SK-N-SH (cell line): Measurements from ENCODE around the gene PDIA4. TPM values are rescaled to one million over a fixed set of nuclear protein-coding genes. Genes with fewer than 3 reads are reported as not detected.

Experiments used
- CTCF ChIA-PET: fragments of 300-600, 350-600 bp; formaldehyde crosslinking; extraction: SDS; loops from one replicate; lab custom pipeline; 2021; lab: Yijun Ruan, JAX
- POLR2A ChIA-PET: fragments of 350-600 bp; sonication (Branson Sonifier 250); formaldehyde crosslinking; extraction: SDS; loops from one replicate; lab custom pipeline; 2020; ENCODE audit warnings: antibody characterized with exemption, inconsistent platforms; lab: Yijun Ruan, JAX
- DNase-seq: peaks from one replicate; pipeline ENCODE4 v3.0.0; 2012
- H2AFZ ChIP-seq: fragments of 200-600 bp; sonication (generic); 2 replicates; pipeline ENCODE4 v1.8.1; 2016; ENCODE audit warnings: antibody characterized with exemption, mild to moderate bottlenecking, low read depth
- H3F3A ChIP-seq: fragments of 200-600 bp; sonication (generic); replicated peaks from 2 replicates; pipeline ENCODE3; 2016; ENCODE audit warnings: antibody characterized with exemption, mild to moderate bottlenecking; ENCODE audit not compliant: insufficient read depth
- H3K27ac ChIP-seq, 2 experiments: fragments of 200-500 bp in 1 of 2; fragments of 200-600 bp in 1 of 2; sonication (Bioruptor generic) in 1 of 2; sonication (generic), shearing (Covaris generic) in 1 of 2; 2 replicates each; pipeline versions ENCODE4 v1.5.1 to v1.6.1; 2014 to 2016; ENCODE audit warnings: low read depth in 2 of 2, inconsistent platforms in 1 of 2, low read length in 1 of 2, mild to moderate bottlenecking in 1 of 2, mixed read lengths in 1 of 2
- H3K27me3 ChIP-seq: fragments of 200-600 bp; sonication (generic), shearing (Covaris generic); 2 replicates; pipeline ENCODE4 v1.6.1; 2016; ENCODE audit warnings: mixed run types; ENCODE audit not compliant: insufficient read depth
- H3K36me3 ChIP-seq, 2 experiments: fragments of 200-500 bp in 1 of 2; fragments of 200-600 bp in 1 of 2; sonication (Bioruptor generic) in 1 of 2; sonication (generic) in 1 of 2; replicated peaks in 1 of 2; 2 replicates each; pipeline versions ENCODE3 to v1.5.1; 2014 to 2016; ENCODE audit warnings: low read length in 1 of 2, mild to moderate bottlenecking in 1 of 2; ENCODE audit not compliant: insufficient read depth in 2 of 2, control insufficient read depth in 1 of 2
- H3K4me1 ChIP-seq, 2 experiments: fragments of 200-500 bp in 1 of 2; fragments of 200-600 bp in 1 of 2; sonication (Bioruptor generic) in 1 of 2; sonication (generic), shearing (Covaris generic) in 1 of 2; 2 replicates each; pipeline versions ENCODE4 v1.5.1 to v1.6.1; 2014 to 2016; ENCODE audit warnings: low read depth in 1 of 2, low read length in 1 of 2, mixed run types in 1 of 2; ENCODE audit not compliant: insufficient read depth in 2 of 2, control insufficient read depth in 1 of 2
- H3K4me2 ChIP-seq: fragments of 200-600 bp; sonication (generic), shearing (Covaris generic); 2 replicates; pipeline ENCODE4 v1.6.1; 2017; ENCODE audit warnings: mixed run types
- H3K4me3 ChIP-seq, 2 experiments: fragments of 200-500 bp in 1 of 2; fragments of 200-600 bp in 1 of 2; sonication (Bioruptor generic) in 1 of 2; sonication (generic), shearing (Covaris generic) in 1 of 2; 2 replicates each; pipeline versions ENCODE4 v1.5.1 to v1.8.1; 2014 to 2016; ENCODE audit warnings: low read depth in 2 of 2, inconsistent platforms in 1 of 2, low read length in 1 of 2, mild to moderate bottlenecking in 1 of 2, mixed read lengths in 1 of 2, moderate library complexity in 1 of 2
- H3K79me2 ChIP-seq: fragments of 200-600 bp; sonication (generic); 2 replicates; pipeline ENCODE4 v1.8.1; 2017; ENCODE audit warnings: mild to moderate bottlenecking; ENCODE audit not compliant: insufficient read depth
- H3K9ac ChIP-seq: fragments of 200-600 bp; sonication (generic); 2 replicates; pipeline ENCODE4 v1.6.1; 2017; ENCODE audit warnings: mixed run types
- H3K9me2 ChIP-seq: fragments of 200-600 bp; sonication (generic); 2 replicates; pipeline ENCODE4 v1.6.1; 2017; ENCODE audit warnings: mixed run types
- H3K9me3 ChIP-seq: fragments of 200-600 bp; sonication (generic); 2 replicates; pipeline ENCODE4 v1.6.1; 2017; ENCODE audit warnings: mixed run types, mild to moderate bottlenecking, moderate library complexity
- H4K20me1 ChIP-seq: fragments of 200-600 bp; sonication (generic); 2 replicates; pipeline ENCODE4 v1.6.1; 2017; ENCODE audit warnings: mild to moderate bottlenecking, mixed run types; ENCODE audit not compliant: insufficient read depth
- ELF1 ChIP-seq: IDR thresholded peaks from 2 replicates; pipeline ENCODE4 v1.4.0; 2012
- EP300 ChIP-seq, 2 experiments: IDR thresholded peaks; 2 replicates each; pipeline versions ENCODE4 v1.4.0 to v1.6.1; 2012; ENCODE audit warnings: borderline replicate concordance in 1 of 2, low read depth in 1 of 2, low read length in 1 of 2
- IRF3 ChIP-seq: fragments of 150-350 bp; IDR thresholded peaks from 2 replicates; pipeline ENCODE4 v1.6.1; 2016; ENCODE audit warnings: mild to moderate bottlenecking, low read depth, low read length
- JUND ChIP-seq: IDR thresholded peaks from 2 replicates; pipeline ENCODE4 v1.4.0; 2012
- MAX ChIP-seq: IDR thresholded peaks from 2 replicates; pipeline ENCODE4 v1.4.0; 2012; ENCODE audit warnings: low read depth
- MEF2A ChIP-seq: IDR thresholded peaks from 2 replicates; pipeline ENCODE4 v1.4.0; 2012; ENCODE audit warnings: low read depth, borderline replicate concordance
- MXI1 ChIP-seq: IDR thresholded peaks from 2 replicates; pipeline ENCODE4 v1.6.1; 2012; ENCODE audit warnings: mild to moderate bottlenecking, low read depth, low read length, improper control_type of control experiment
- NFIC ChIP-seq: IDR thresholded peaks from 2 replicates; pipeline ENCODE4 v1.4.0; 2012; ENCODE audit warnings: borderline replicate concordance
- NRF1 ChIP-seq: IDR thresholded peaks from 2 replicates; pipeline ENCODE4 v1.6.1; 2012; ENCODE audit warnings: low read depth, mild to moderate bottlenecking, low read length
- REST ChIP-seq: IDR thresholded peaks from 2 replicates; pipeline ENCODE4 v1.6.1; 2012; ENCODE audit warnings: mild to moderate bottlenecking, low read depth, low read length, moderate library complexity
- RXRA ChIP-seq: IDR thresholded peaks from 2 replicates; pipeline ENCODE4 v1.4.0; 2012; ENCODE audit warnings: low read depth, mild to moderate bottlenecking, borderline replicate concordance
- TAF1 ChIP-seq: IDR thresholded peaks from 2 replicates; pipeline ENCODE4 v1.6.1; 2012; ENCODE audit warnings: low read depth, mild to moderate bottlenecking, low read length, moderate library complexity, borderline replicate concordance
- USF1 ChIP-seq: IDR thresholded peaks from 2 replicates; pipeline ENCODE4 v1.4.0; 2012; ENCODE audit warnings: low read depth, borderline replicate concordance
- USF2 ChIP-seq: fragments of 150-350 bp; IDR thresholded peaks from 2 replicates; pipeline ENCODE4 v1.6.1; 2017; ENCODE audit warnings: antibody characterized with exemption, low read length, low read depth, borderline replicate concordance
- WGBS: methylation state at CpG from one replicate; pipeline ENCODE4 v1.1.6; 2017; ENCODE audit warnings: low lambda C conversion rate; 5-methylcytosine and 5-hydroxymethylcytosine counted together
- polyA plus RNA-seq, 3 experiments: library from polyadenylated mRNA; depleted of rRNA; stranded (reverse); fragments of >200 nt; gene quantifications; 2 replicates each; pipeline ENCODE4 v1.2.3, GENCODE V29; 2012
- TF ChIP-seq, protein P1 (sequence below): fragments of 200-600 bp; sonication (generic); IDR thresholded peaks from 2 replicates; pipeline ENCODE4 v1.6.1; 2017; ENCODE audit warnings: antibody characterized with exemption, mild to moderate bottlenecking, moderate library complexity

Gene PDIA4
- polyA plus RNA-seq, 1 of the 3 experiments (the other 2 are of a cell fraction) = 400 TPM

GRCh38 chr7:149070372-149071125 is 42.2 kb upstream of the PDIA4 start:
- 96% methylated on average over 23 of the region's 31 CpGs for WGBS
- no peaks in the 10 kb centered on the region for H3K9me2 ChIP-seq
- H2AFZ ChIP-seq = no peak overlapping the region
- TF ChIP-seq MAX = no peak
- no peak for TF ChIP-seq TAF1
- TF ChIP-seq IRF3 = no peak
- H3K4me2 ChIP-seq = no peak overlapping the region
- peaks cover 37 to 44% of the 10 kb centered on the region in 2 experiments for H3K36me3 ChIP-seq
- no peaks in the 10 kb centered on the region for H3K9me3 ChIP-seq
- ChIA-PET CTCF (interaction anchor here (1.2 to 7.7 kb wide), 4 partner anchors 17 to 146 kb away, joined by 3 to 113 read pairs (median 6); no protein-coding TSS in a partner anchor), POLR2A (interaction anchor here (0.7 kb wide), 1 partner anchor 68 kb away, joined by 3 read pairs; no protein-coding TSS in a partner anchor)
- peaks cover 4% of the 10 kb centered on the region for H3F3A ChIP-seq
- H3K27ac ChIP-seq = no peak overlapping the region
- H3K79me2 ChIP-seq = no peaks in the 10 kb centered on the region
- no peaks in the 10 kb centered on the region for H3K27me3 ChIP-seq
- no peaks in the 10 kb centered on the region for H3K4me1 ChIP-seq
- H3K4me3 ChIP-seq = no peak overlapping the region
- no peak for DNase-seq
- no peaks in the 10 kb centered on the region for H4K20me1 ChIP-seq
- no peak overlapping the region for H3K9ac ChIP-seq

DNA sequence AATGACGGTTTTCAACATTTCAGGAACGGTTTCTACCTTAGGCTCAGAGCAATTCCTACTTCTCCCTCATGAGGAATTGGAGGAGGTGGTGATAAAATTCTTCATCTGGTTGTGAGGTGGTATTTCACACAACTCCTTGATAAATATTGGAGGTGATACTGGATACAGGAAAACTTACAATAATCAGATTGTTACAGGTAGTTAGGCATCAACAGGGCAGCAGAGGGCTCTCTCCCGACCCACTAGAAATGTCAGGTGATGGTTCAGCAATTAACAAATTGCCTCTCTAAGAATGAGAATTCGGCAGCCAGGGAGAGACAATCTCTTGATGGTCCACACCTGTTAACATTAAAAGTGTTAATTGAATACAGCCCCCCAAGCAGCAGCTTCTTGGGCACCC is 39.6 kb upstream of the PDIA4 start:
- H3K27ac ChIP-seq = no peak overlapping the region
- no peak overlapping the region for H3K9ac ChIP-seq
- no peak overlapping the region for H3K4me2 ChIP-seq
- ChIA-PET POLR2A (no interaction called here), CTCF (interaction anchor here (1.1 to 7.7 kb wide), 3 partner anchors 21 to 101 kb away, joined by 3 to 113 read pairs (median 16); no protein-coding TSS in a partner anchor)
- H3K4me1 ChIP-seq = no peaks in the 10 kb centered on the region
- no peak overlapping the region for H3K4me3 ChIP-seq
- DNase-seq = no peak
- H3K9me3 ChIP-seq = no peaks in the 10 kb centered on the region
- H3K36me3 ChIP-seq = peaks cover 26 to 36% of the 10 kb centered on the region in 2 experiments
- H3K27me3 ChIP-seq = no peaks in the 10 kb centered on the region
- no peaks in the 10 kb centered on the region for H3K9me2 ChIP-seq
- no peaks in the 10 kb centered on the region for H3K79me2 ChIP-seq
- H2AFZ ChIP-seq = no peak overlapping the region
- WGBS = 90% methylated on average over 4 of the region's 4 CpGs
- H3F3A ChIP-seq = peaks cover 25% of the 10 kb centered on the region
- H4K20me1 ChIP-seq = no peaks in the 10 kb centered on the region
- TF ChIP-seq RXRA (no peak), MXI1 (no peak), NFIC (no peak), MEF2A (no peak), EP300 (IDR thresholded peaks at IDR 0.05; ENCODE audit: borderline replicate concordance in 1 of 2, low read depth in 1 of 2, low read length in 1 of 2) (no peak), ELF1 (no peak), USF1 (no peak), JUND (no peak), USF2 (no peak), REST (no peak), IRF3 (no peak), NRF1 (no peak)
- TF ChIP-seq, protein P1, sequence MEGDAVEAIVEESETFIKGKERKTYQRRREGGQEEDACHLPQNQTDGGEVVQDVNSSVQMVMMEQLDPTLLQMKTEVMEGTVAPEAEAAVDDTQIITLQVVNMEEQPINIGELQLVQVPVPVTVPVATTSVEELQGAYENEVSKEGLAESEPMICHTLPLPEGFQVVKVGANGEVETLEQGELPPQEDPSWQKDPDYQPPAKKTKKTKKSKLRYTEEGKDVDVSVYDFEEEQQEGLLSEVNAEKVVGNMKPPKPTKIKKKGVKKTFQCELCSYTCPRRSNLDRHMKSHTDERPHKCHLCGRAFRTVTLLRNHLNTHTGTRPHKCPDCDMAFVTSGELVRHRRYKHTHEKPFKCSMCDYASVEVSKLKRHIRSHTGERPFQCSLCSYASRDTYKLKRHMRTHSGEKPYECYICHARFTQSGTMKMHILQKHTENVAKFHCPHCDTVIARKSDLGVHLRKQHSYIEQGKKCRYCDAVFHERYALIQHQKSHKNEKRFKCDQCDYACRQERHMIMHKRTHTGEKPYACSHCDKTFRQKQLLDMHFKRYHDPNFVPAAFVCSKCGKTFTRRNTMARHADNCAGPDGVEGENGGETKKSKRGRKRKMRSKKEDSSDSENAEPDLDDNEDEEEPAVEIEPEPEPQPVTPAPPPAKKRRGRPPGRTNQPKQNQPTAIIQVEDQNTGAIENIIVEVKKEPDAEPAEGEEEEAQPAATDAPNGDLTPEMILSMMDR = no peak; the same call in 1 of the 2 replicates
